SK-N-SH treated with all-trans-retinoic acid at 6 μM for 48 hours (cell line): Measurements from ENCODE around the gene CWF19L2.

Experiments
- ATAC-seq: fragments of 200-7000 bp; cut with Tn5 transposase; 3 replicates; pipeline ENCODE4 v1.9.1; 2020; ENCODE audit warnings: mild to moderate bottlenecking, moderate library complexity
- ARNTL ChIP-seq: fragments of 450-650 bp; formaldehyde crosslinking; IDR thresholded peaks from 2 replicates; pipeline ENCODE4 v1.5.0; 2020; ENCODE audit warnings: low read depth, mild to moderate bottlenecking, moderate library complexity, borderline replicate concordance
- BACH2 ChIP-seq: fragments of 250-450 bp; sonication (Bioruptor Pico); IDR thresholded peaks from 2 replicates; pipeline ENCODE4 v1.9.0; 2021; ENCODE audit warnings: mild to moderate bottlenecking, borderline replicate concordance
- CREB5 ChIP-seq: fragments of 250-450 bp; sonication (Bioruptor Pico); IDR thresholded peaks from 2 replicates; pipeline ENCODE4 v1.5.1; 2020; ENCODE audit warnings: low read depth, mild to moderate bottlenecking, moderate library complexity
- CSDC2 ChIP-seq: fragments of 250-450 bp; sonication (Bioruptor Pico); IDR thresholded peaks from 2 replicates; pipeline ENCODE4 v1.5.0; 2020; ENCODE audit warnings: mild to moderate bottlenecking, moderate library complexity
- ESRRG ChIP-seq: fragments of 250-450 bp; sonication (Bioruptor Pico); IDR thresholded peaks from 2 replicates; pipeline ENCODE4 v1.6.1; 2021; ENCODE audit warnings: mild to moderate bottlenecking
- GLIS3 ChIP-seq: fragments of 250-450 bp; sonication (Bioruptor Pico); IDR thresholded peaks from 2 replicates; pipeline ENCODE4 v1.5.0; 2020; ENCODE audit warnings: mild to moderate bottlenecking, moderate library complexity
- ISL1 ChIP-seq: fragments of 250-450 bp; sonication (Bioruptor Pico); IDR thresholded peaks from 2 replicates; pipeline ENCODE4 v2.1.2; 2022; ENCODE audit warnings: mild to moderate bottlenecking, moderate library complexity
- OSR1 ChIP-seq: fragments of 250-450 bp; sonication (Bioruptor Pico); IDR thresholded peaks from 2 replicates; pipeline ENCODE4 v1.8.0; 2022; ENCODE audit warnings: moderate library complexity, mild to moderate bottlenecking, inconsistent platforms
- PPARA ChIP-seq: fragments of 250-450 bp; sonication (Bioruptor Pico); IDR thresholded peaks from 2 replicates; pipeline ENCODE4 v1.5.0; 2020; ENCODE audit warnings: mild to moderate bottlenecking, borderline replicate concordance
- RARB ChIP-seq: fragments of 250-450 bp; sonication (Bioruptor Pico); IDR thresholded peaks from 2 replicates; pipeline ENCODE4 v1.8.0; 2021; ENCODE audit warnings: mild to moderate bottlenecking, moderate library complexity
- SNAI2 ChIP-seq: fragments of 250-450 bp; sonication (Bioruptor Pico); IDR thresholded peaks from 2 replicates; pipeline ENCODE4 v1.5.0; 2020; ENCODE audit warnings: mild to moderate bottlenecking, moderate library complexity
- TCF4 ChIP-seq: fragments of 250-450 bp; sonication (Bioruptor Pico); IDR thresholded peaks from 2 replicates; pipeline ENCODE4 v1.8.0; 2021; ENCODE audit warnings: mild to moderate bottlenecking, moderate library complexity, borderline replicate concordance
- TOX ChIP-seq: fragments of 250-450 bp; sonication (Bioruptor Pico); IDR thresholded peaks from 2 replicates; pipeline ENCODE4 v1.8.0; 2021; ENCODE audit warnings: mild to moderate bottlenecking, moderate library complexity, borderline replicate concordance
- TSHZ2 ChIP-seq: fragments of 250-450 bp; sonication (Bioruptor Pico); IDR thresholded peaks from 2 replicates; pipeline ENCODE4 v1.5.0; 2020; ENCODE audit warnings: mild to moderate bottlenecking, moderate library complexity
- ZFP3 ChIP-seq: fragments of 250-450 bp; sonication (Bioruptor Pico); IDR thresholded peaks from 2 replicates; pipeline ENCODE4 v1.5.0; 2020; ENCODE audit warnings: mild to moderate bottlenecking, moderate library complexity
- ZFP30 ChIP-seq: fragments of 450-650 bp; formaldehyde crosslinking; IDR thresholded peaks from 2 replicates; pipeline ENCODE4 v1.5.0; 2022; ENCODE audit warnings: mild to moderate bottlenecking, moderate library complexity
- ZNF565 ChIP-seq: fragments of 450-650 bp; formaldehyde crosslinking; conservative IDR thresholded peaks from 2 replicates; pipeline ENCODE4 v1.5.0; 2020; ENCODE audit warnings: low read depth, mild to moderate bottlenecking, moderate library complexity
- ZNF70 ChIP-seq: fragments of 450-650 bp; formaldehyde crosslinking; IDR thresholded peaks from 2 replicates; pipeline ENCODE4 v1.5.0; 2020; ENCODE audit warnings: mild to moderate bottlenecking, moderate library complexity
- ZNF8 ChIP-seq: fragments of 450-650 bp; formaldehyde crosslinking; IDR thresholded peaks from 2 replicates; pipeline ENCODE4 v1.5.0; 2020; ENCODE audit warnings: mild to moderate bottlenecking, moderate library complexity
- TF ChIP-seq, protein P1 (sequence below): fragments of 250-450 bp; sonication (Bioruptor Pico); IDR thresholded peaks from 2 replicates; pipeline ENCODE4 v1.8.0; 2020; ENCODE audit warnings: mild to moderate bottlenecking, moderate library complexity, borderline replicate concordance
- TF ChIP-seq, protein P2 (sequence below): fragments of 250-450 bp; sonication (Bioruptor Pico); IDR thresholded peaks from 2 replicates; pipeline ENCODE4 v1.8.0; 2021; ENCODE audit warnings: low read depth, mild to moderate bottlenecking, moderate library complexity, borderline replicate concordance

CWF19L2 gene

GRCh38 chr11:107473792-107474191, 16.2 kb upstream of the CWF19L2 start:
- ATAC-seq = no peak
- TF ChIP-seq, protein P1, sequence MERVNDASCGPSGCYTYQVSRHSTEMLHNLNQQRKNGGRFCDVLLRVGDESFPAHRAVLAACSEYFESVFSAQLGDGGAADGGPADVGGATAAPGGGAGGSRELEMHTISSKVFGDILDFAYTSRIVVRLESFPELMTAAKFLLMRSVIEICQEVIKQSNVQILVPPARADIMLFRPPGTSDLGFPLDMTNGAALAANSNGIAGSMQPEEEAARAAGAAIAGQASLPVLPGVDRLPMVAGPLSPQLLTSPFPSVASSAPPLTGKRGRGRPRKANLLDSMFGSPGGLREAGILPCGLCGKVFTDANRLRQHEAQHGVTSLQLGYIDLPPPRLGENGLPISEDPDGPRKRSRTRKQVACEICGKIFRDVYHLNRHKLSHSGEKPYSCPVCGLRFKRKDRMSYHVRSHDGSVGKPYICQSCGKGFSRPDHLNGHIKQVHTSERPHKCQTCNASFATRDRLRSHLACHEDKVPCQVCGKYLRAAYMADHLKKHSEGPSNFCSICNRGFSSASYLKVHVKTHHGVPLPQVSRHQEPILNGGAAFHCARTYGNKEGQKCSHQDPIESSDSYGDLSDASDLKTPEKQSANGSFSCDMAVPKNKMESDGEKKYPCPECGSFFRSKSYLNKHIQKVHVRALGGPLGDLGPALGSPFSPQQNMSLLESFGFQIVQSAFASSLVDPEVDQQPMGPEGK = no peak
- TF ChIP-seq, protein P2, sequence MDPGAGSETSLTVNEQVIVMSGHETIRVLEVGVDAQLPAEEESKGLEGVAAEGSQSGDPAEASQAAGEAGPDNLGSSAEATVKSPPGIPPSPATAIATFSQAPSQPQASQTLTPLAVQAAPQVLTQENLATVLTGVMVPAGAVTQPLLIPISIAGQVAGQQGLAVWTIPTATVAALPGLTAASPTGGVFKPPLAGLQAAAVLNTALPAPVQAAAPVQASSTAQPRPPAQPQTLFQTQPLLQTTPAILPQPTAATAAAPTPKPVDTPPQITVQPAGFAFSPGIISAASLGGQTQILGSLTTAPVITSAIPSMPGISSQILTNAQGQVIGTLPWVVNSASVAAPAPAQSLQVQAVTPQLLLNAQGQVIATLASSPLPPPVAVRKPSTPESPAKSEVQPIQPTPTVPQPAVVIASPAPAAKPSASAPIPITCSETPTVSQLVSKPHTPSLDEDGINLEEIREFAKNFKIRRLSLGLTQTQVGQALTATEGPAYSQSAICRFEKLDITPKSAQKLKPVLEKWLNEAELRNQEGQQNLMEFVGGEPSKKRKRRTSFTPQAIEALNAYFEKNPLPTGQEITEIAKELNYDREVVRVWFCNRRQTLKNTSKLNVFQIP (CRISPR knock-in tag) = no peak
- no peak for TF ChIP-seq CSDC2 (CRISPR knock-in tag)
- no peak for TF ChIP-seq ZFP3 (CRISPR knock-in tag)
- no peak for TF ChIP-seq ARNTL (CRISPR knock-in tag)
- no peak for TF ChIP-seq ZFP30 (CRISPR knock-in tag)
- no peak for TF ChIP-seq OSR1 (CRISPR knock-in tag)
- no peak for TF ChIP-seq PPARA (CRISPR knock-in tag)
- TF ChIP-seq BACH2 (CRISPR knock-in tag) = no peak
- no peak for TF ChIP-seq GLIS3
- TF ChIP-seq RARB (CRISPR knock-in tag) = no peak
- TF ChIP-seq SNAI2 (CRISPR knock-in tag) = no peak
- TF ChIP-seq TSHZ2 = no peak
- no peak for TF ChIP-seq ISL1 (CRISPR knock-in tag)
- no peak for TF ChIP-seq TOX (CRISPR knock-in tag)
- no peak for TF ChIP-seq CREB5
- TF ChIP-seq TCF4 = no peak
- TF ChIP-seq ZNF565 (CRISPR knock-in tag) = no peak
- no peak for TF ChIP-seq ESRRG (CRISPR knock-in tag)

DNA sequence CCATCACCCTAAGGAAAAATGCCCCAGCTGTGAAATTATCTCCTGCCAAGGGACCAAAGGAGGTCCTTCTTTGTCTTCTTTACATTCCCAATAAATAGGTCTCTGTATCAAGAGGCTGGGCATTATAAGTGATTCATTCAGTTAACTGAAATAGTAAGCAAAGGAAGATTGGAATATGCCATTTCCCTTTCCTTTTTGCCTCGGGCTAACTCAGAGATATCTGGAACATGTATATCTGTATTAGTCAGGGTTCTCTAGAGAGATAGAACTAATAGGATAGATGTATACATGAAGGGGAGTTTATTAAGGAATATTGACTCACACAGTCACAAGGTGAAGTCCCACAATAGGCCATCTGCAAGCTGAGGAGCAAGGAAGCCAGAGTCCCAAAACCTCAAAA, 15.3 kb upstream of the CWF19L2 start:
- TF ChIP-seq ZNF565 (CRISPR knock-in tag) (no peak), CREB5 (no peak), ZFP3 (CRISPR knock-in tag) (no peak), ESRRG (CRISPR knock-in tag) (no peak), GLIS3 (no peak), TSHZ2 (no peak), SNAI2 (CRISPR knock-in tag) (no peak), PPARA (CRISPR knock-in tag) (no peak), ZNF70 (CRISPR knock-in tag) (no peak), TOX (CRISPR knock-in tag) (no peak), BACH2 (CRISPR knock-in tag) (no peak), ZNF8 (no peak), OSR1 (CRISPR knock-in tag) (no peak), ZFP30 (CRISPR knock-in tag) (no peak), ARNTL (CRISPR knock-in tag) (no peak), TCF4 (no peak), RARB (CRISPR knock-in tag) (no peak)
- TF ChIP-seq, protein P2 (CRISPR knock-in tag) = no peak
- ATAC-seq = no peak
